Neural cell (in vitro differentiated cells): ENCODE results near the gene CACNG8.

Experiments used
- CTCF ChIP-seq: fragments of 450-650 bp; IDR thresholded peaks from 2 replicates; pipeline ENCODE4 v1.5.1; 2014; ENCODE audit warnings: antibody characterized with exemption, mild to moderate bottlenecking, moderate library complexity; ENCODE audit not compliant: poor library complexity, severe bottlenecking
- EP300 ChIP-seq: fragments of 450-650 bp; conservative IDR thresholded peaks from 2 replicates; pipeline ENCODE4 v1.6.1; 2014; ENCODE audit warnings: antibody characterized with exemption, mild to moderate bottlenecking, moderate library complexity; ENCODE audit not compliant: poor library complexity, severe bottlenecking
- EZH2 ChIP-seq: fragments of 200-600, 300-800 bp; shearing (Covaris generic), sonication (generic); IDR thresholded peaks from 2 replicates; pipeline ENCODE4 v1.6.1; 2014; ENCODE audit warnings: antibody characterized with exemption, low read length, borderline replicate concordance, mild to moderate bottlenecking; ENCODE audit not compliant: insufficient read depth, poor library complexity, severe bottlenecking
- MXI1 ChIP-seq: fragments of 450-650 bp; conservative IDR thresholded peaks from 2 replicates; pipeline ENCODE4 v1.6.1; 2014; ENCODE audit warnings: antibody characterized with exemption, mild to moderate bottlenecking; ENCODE audit not compliant: poor library complexity, severe bottlenecking
- POLR2AphosphoS5 ChIP-seq: IDR thresholded peaks from 2 replicates; pipeline ENCODE4 v1.6.1; 2012
- RAD21 ChIP-seq: fragments of 450-650 bp; conservative IDR thresholded peaks from 2 replicates; pipeline ENCODE4 v1.6.1; 2014; ENCODE audit warnings: antibody characterized with exemption, mild to moderate bottlenecking, moderate library complexity
- SMC3 ChIP-seq: fragments of 450-650 bp; conservative IDR thresholded peaks from 2 replicates; pipeline ENCODE4 v1.6.1; 2014; ENCODE audit warnings: antibody characterized with exemption, mild to moderate bottlenecking, moderate library complexity; ENCODE audit not compliant: poor library complexity
- TAF1 ChIP-seq: IDR thresholded peaks from 2 replicates; pipeline ENCODE4 v1.6.1; 2012; ENCODE audit warnings: low read depth
- TF ChIP-seq, protein P1 (sequence below): IDR thresholded peaks from 2 replicates; pipeline ENCODE4 v1.6.1; 2012; ENCODE audit warnings: borderline replicate concordance

DNA sequence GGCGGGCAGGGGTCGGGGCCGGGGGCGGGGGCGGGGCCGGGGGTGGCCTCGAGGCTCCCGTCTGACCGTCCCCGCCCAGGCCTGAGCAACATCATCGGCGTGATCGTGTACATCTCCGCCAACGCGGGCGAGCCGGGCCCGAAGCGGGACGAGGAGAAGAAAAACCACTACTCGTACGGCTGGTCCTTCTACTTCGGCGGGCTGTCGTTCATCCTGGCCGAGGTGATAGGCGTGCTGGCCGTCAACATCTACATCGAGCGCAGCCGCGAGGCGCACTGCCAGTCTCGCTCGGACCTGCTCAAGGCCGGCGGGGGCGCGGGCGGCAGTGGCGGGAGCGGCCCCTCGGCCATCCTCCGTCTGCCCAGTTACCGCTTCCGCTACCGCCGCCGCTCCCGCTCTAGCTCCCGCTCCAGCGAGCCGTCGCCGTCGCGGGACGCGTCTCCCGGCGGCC, 19.3 kb downstream of the CACNG8 start:
- TF ChIP-seq CTCF (no peak), RAD21 (no peak), EZH2 (no peak), TAF1 (no peak), POLR2AphosphoS5 (no peak), EP300 (no peak), SMC3 (no peak), MXI1 (no peak)
- TF ChIP-seq, protein P1, sequence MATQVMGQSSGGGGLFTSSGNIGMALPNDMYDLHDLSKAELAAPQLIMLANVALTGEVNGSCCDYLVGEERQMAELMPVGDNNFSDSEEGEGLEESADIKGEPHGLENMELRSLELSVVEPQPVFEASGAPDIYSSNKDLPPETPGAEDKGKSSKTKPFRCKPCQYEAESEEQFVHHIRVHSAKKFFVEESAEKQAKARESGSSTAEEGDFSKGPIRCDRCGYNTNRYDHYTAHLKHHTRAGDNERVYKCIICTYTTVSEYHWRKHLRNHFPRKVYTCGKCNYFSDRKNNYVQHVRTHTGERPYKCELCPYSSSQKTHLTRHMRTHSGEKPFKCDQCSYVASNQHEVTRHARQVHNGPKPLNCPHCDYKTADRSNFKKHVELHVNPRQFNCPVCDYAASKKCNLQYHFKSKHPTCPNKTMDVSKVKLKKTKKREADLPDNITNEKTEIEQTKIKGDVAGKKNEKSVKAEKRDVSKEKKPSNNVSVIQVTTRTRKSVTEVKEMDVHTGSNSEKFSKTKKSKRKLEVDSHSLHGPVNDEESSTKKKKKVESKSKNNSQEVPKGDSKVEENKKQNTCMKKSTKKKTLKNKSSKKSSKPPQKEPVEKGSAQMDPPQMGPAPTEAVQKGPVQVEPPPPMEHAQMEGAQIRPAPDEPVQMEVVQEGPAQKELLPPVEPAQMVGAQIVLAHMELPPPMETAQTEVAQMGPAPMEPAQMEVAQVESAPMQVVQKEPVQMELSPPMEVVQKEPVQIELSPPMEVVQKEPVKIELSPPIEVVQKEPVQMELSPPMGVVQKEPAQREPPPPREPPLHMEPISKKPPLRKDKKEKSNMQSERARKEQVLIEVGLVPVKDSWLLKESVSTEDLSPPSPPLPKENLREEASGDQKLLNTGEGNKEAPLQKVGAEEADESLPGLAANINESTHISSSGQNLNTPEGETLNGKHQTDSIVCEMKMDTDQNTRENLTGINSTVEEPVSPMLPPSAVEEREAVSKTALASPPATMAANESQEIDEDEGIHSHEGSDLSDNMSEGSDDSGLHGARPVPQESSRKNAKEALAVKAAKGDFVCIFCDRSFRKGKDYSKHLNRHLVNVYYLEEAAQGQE = no peak
